Ishikawa (cell line): Measurements from ENCODE around the gene ALX3.

Source experiments
- CEBPB ChIP-seq: IDR thresholded peaks from 2 replicates; pipeline ENCODE4 v1.6.1; 2012
- EP300 ChIP-seq: IDR thresholded peaks from 2 replicates; pipeline ENCODE4 v1.6.1; 2012; ENCODE audit warnings: borderline replicate concordance
- FOXM1 ChIP-seq: IDR thresholded peaks from 2 replicates; pipeline ENCODE4 v1.6.1; 2012; ENCODE audit warnings: low read depth, borderline replicate concordance
- NFIC ChIP-seq: IDR thresholded peaks from 2 replicates; pipeline ENCODE4 v1.6.1; 2012
- TAF1 ChIP-seq: IDR thresholded peaks from 2 replicates; pipeline ENCODE4 v1.6.1; 2012; ENCODE audit warnings: low read depth, mild to moderate bottlenecking
- TCF12 ChIP-seq: IDR thresholded peaks from 2 replicates; pipeline ENCODE4 v1.6.1; 2012; ENCODE audit warnings: low read depth
- TEAD4 ChIP-seq: IDR thresholded peaks from 2 replicates; pipeline ENCODE4 v1.6.1; 2012
- YY1 ChIP-seq: IDR thresholded peaks from 2 replicates; pipeline ENCODE4 v1.6.1; 2012; ENCODE audit warnings: low read depth
- ZBTB7A ChIP-seq: IDR thresholded peaks from 2 replicates; pipeline ENCODE4 v1.6.1; 2012; ENCODE audit warnings: low read depth
- TF ChIP-seq, protein P1 (sequence below): IDR thresholded peaks from 2 replicates; pipeline ENCODE4 v1.6.1; 2012
- TF ChIP-seq, protein P2 (sequence below): IDR thresholded peaks from 2 replicates; pipeline ENCODE4 v1.6.1; 2012; ENCODE audit warnings: low read depth, mild to moderate bottlenecking
- TF ChIP-seq, protein P3 (sequence below): IDR thresholded peaks from 2 replicates; pipeline ENCODE4 v1.6.1; 2012

DNA sequence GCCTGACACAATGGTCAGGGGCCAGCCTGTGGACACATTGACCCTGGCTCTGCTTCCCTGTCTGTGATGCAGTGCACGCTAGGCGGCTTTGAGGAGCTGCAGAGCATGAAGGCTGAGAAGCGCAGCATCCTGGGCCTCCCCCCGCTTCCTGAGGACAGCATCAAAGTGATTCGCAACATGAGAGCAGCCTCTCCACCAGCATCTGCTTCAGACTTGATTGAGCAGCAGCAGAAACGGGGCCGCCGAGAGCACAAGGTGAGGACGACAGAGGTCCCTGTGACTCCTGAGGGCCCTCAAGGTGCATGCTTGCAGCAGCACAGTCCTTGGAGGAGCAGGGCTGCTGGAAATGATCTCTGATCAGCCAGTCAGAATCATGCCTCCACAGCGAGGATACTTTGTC is 27.5 kb downstream of the ALX3 start:
- TF ChIP-seq ZBTB7A (no peak), NFIC (no peak), TCF12 (no peak), YY1 (no peak), FOXM1 (no peak), CEBPB (no peak), EP300 (no peak), TEAD4 (no peak), TAF1 (no peak)
- TF ChIP-seq, protein P1, sequence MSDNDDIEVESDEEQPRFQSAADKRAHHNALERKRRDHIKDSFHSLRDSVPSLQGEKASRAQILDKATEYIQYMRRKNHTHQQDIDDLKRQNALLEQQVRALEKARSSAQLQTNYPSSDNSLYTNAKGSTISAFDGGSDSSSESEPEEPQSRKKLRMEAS, result no peak
- TF ChIP-seq, protein P2, sequence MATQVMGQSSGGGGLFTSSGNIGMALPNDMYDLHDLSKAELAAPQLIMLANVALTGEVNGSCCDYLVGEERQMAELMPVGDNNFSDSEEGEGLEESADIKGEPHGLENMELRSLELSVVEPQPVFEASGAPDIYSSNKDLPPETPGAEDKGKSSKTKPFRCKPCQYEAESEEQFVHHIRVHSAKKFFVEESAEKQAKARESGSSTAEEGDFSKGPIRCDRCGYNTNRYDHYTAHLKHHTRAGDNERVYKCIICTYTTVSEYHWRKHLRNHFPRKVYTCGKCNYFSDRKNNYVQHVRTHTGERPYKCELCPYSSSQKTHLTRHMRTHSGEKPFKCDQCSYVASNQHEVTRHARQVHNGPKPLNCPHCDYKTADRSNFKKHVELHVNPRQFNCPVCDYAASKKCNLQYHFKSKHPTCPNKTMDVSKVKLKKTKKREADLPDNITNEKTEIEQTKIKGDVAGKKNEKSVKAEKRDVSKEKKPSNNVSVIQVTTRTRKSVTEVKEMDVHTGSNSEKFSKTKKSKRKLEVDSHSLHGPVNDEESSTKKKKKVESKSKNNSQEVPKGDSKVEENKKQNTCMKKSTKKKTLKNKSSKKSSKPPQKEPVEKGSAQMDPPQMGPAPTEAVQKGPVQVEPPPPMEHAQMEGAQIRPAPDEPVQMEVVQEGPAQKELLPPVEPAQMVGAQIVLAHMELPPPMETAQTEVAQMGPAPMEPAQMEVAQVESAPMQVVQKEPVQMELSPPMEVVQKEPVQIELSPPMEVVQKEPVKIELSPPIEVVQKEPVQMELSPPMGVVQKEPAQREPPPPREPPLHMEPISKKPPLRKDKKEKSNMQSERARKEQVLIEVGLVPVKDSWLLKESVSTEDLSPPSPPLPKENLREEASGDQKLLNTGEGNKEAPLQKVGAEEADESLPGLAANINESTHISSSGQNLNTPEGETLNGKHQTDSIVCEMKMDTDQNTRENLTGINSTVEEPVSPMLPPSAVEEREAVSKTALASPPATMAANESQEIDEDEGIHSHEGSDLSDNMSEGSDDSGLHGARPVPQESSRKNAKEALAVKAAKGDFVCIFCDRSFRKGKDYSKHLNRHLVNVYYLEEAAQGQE, result no peak
- TF ChIP-seq, protein P3, sequence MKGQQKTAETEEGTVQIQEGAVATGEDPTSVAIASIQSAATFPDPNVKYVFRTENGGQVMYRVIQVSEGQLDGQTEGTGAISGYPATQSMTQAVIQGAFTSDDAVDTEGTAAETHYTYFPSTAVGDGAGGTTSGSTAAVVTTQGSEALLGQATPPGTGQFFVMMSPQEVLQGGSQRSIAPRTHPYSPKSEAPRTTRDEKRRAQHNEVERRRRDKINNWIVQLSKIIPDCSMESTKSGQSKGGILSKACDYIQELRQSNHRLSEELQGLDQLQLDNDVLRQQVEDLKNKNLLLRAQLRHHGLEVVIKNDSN, result no peak
